Stimulated activated CD4-positive, alpha-beta T cell treated with anti-CD3 and anti-CD28 coated beads, Interleukin-1b, Interleukin-23, amount 100 ng/mL, for 24 hours (primary cell): ENCODE measurements around the gene CHCHD10.
A peak's percentile ranks its signal among the peaks of the same experiment; 100 is the strongest.

Source experiments
- DNase-seq, 4 experiments: peaks; one replicate each; pipeline ENCODE4 v3.0.0-alpha.2; 2020; ENCODE audit warnings: low read depth in 4 of 4, low spot score in 1 of 4

Gene CHCHD10

GRCh38 chr22:23773483-23774113 lies 5.8 kb upstream of the CHCHD10 start:
- DNase-seq: no peak

GRCh38 chr22:23772649-23773473 lies 5.1 kb upstream of the CHCHD10 start, which contains the start of gene MMP11:
Gene MMP11 (plus strand): TSS chr22:23772849. CDS start chr22:23772871, 22 bp downstream.
- peak in 2 of 4 experiments; percentile 33 to 49 for DNase-seq

- DNase-seq: no peak
Measured at GRCh38 chr22:23772315-23772648, 4.5 kb upstream of the CHCHD10 start.

- no peak for DNase-seq
Measured at GRCh38 chr22:23769321-23769965, 1.7 kb upstream of the CHCHD10 start.

- DNase-seq: no peak
Measured at GRCh38 chr22:23767303-23767672, 484 bp downstream of the CHCHD10 start.

GRCh38 chr22:23764899-23765881 lies 2.6 kb downstream of the CHCHD10 start:
- DNase-seq: no peak

- DNase-seq: no peak
Measured at GRCh38 chr22:23763954-23764353, 3.8 kb downstream of the CHCHD10 start.

- peak in 2 of 4 experiments; percentile 54 to 57 for DNase-seq
Measured at GRCh38 chr22:23763579-23763945, 4.2 kb downstream of the CHCHD10 start.

GRCh38 chr22:23762842-23763578 lies 4.8 kb downstream of the CHCHD10 start, which contains the start of gene C22orf15:
Gene C22orf15 (plus strand): TSS chr22:23762990. CDS start chr22:23763307, 317 bp downstream.
- DNase-seq: no peak

GRCh38 chr22:23760056-23760455 lies 7.7 kb downstream of the CHCHD10 start:
- DNase-seq: no peak

- no peak for DNase-seq
Measured at GRCh38 chr22:23759566-23759965, 8.2 kb downstream of the CHCHD10 start.

GRCh38 chr22:23756891-23757290 lies 10.9 kb downstream of the CHCHD10 start:
- no peak for DNase-seq

- DNase-seq: no peak
Measured at GRCh38 chr22:23755711-23756110, 12.1 kb downstream of the CHCHD10 start.

- DNase-seq: no peak
Measured at GRCh38 chr22:23754980-23755636, 12.7 kb downstream of the CHCHD10 start.

- DNase-seq: no peak
Measured at GRCh38 chr22:23754220-23754919, 13.4 kb downstream of the CHCHD10 start, which contains the start of gene VPREB3. Gene VPREB3 (minus strand): TSS chr22:23754425. CDS start chr22:23754363, 62 bp downstream.

GRCh38 chr22:23753385-23753784 lies 14.4 kb downstream of the CHCHD10 start:
- DNase-seq: no peak

- no peak for DNase-seq
Measured at GRCh38 chr22:23752750-23753149, 15.0 kb downstream of the CHCHD10 start.

GRCh38 chr22:23752090-23752691 lies 15.6 kb downstream of the CHCHD10 start:
- no peak for DNase-seq
